Hepatocyte (in vitro differentiated cells): Measurements from ENCODE around the gene TPCN2. TPM values are rescaled to one million over a fixed set of nuclear protein-coding genes. Genes with fewer than 3 reads are reported as not detected.

Source experiments
- DNase-seq: peaks from one replicate; pipeline ENCODE4 v3.0.0-alpha.2; 2016; ENCODE audit warnings: low spot score
- H2AFZ ChIP-seq: fragments of 200-600 bp; sonication (generic); 2 replicates; pipeline ENCODE4 v1.6.0; 2016; ENCODE audit warnings: antibody characterized with exemption, mild to moderate bottlenecking
- H3K27ac ChIP-seq: fragments of 200-600 bp; sonication (generic); 2 replicates; pipeline ENCODE4 v1.5.1; 2016; ENCODE audit warnings: mild to moderate bottlenecking
- H3K27me3 ChIP-seq: fragments of 200-600 bp; sonication (generic); 2 replicates; pipeline ENCODE4 v1.6.1; 2016
- H3K36me3 ChIP-seq: fragments of 200-600 bp; sonication (generic); replicated peaks from 2 replicates; pipeline ENCODE4 v1.5.1; 2016; ENCODE audit warnings: low read depth; ENCODE audit not compliant: insufficient read depth
- H3K4me1 ChIP-seq: fragments of 200-600 bp; sonication (generic); 2 replicates; pipeline ENCODE4 v1.5.1; 2016; ENCODE audit warnings: mild to moderate bottlenecking, moderate library complexity; ENCODE audit not compliant: insufficient read depth
- H3K4me2 ChIP-seq: fragments of 200-600 bp; sonication (generic); 2 replicates; pipeline ENCODE4 v1.6.0; 2016
- H3K4me3 ChIP-seq: fragments of 200-600 bp; sonication (generic); 2 replicates; pipeline ENCODE4 v1.5.1; 2016; ENCODE audit warnings: mild to moderate bottlenecking
- H3K79me2 ChIP-seq: fragments of 200-600 bp; sonication (generic); 2 replicates; pipeline ENCODE4 v1.6.0; 2017; ENCODE audit warnings: mild to moderate bottlenecking
- H3K9me2 ChIP-seq: fragments of 200-600 bp; sonication (generic); replicated peaks from 2 replicates; pipeline ENCODE4 v1.6.0; 2017; ENCODE audit warnings: mild to moderate bottlenecking; ENCODE audit not compliant: insufficient read depth
- H3K9me3 ChIP-seq: fragments of 200-600 bp; sonication (generic); 2 replicates; pipeline ENCODE4 v1.5.1; 2016; ENCODE audit warnings: low read depth, mild to moderate bottlenecking
- H4K20me1 ChIP-seq: fragments of 200-600 bp; sonication (generic); 2 replicates; pipeline ENCODE4 v1.6.0; 2016; ENCODE audit warnings: mild to moderate bottlenecking; ENCODE audit not compliant: insufficient read depth, poor library complexity, severe bottlenecking
- CTCF ChIP-seq: fragments of 200-600 bp; sonication (generic); IDR thresholded peaks from 2 replicates; pipeline ENCODE4 v1.5.1; 2016; ENCODE audit warnings: antibody characterized with exemption, mild to moderate bottlenecking; ENCODE audit not compliant: poor library complexity
- EZH2 ChIP-seq: fragments of 200-600 bp; sonication (generic); IDR thresholded peaks from 2 replicates; pipeline ENCODE4 v1.6.1; 2016; ENCODE audit warnings: antibody characterized with exemption, mild to moderate bottlenecking, borderline replicate concordance
- EZH2phosphoT487 ChIP-seq: fragments of 200-600 bp; sonication (generic); IDR thresholded peaks from one replicate; pipeline ENCODE4 v1.6.1; 2018; ENCODE audit warnings: antibody characterized with exemption, mild to moderate bottlenecking, low read depth, moderate library complexity; ENCODE audit not compliant: unreplicated experiment, severe bottlenecking
- WGBS: methylation state at CpG from one replicate; pipeline ENCODE4 v1.1.6; 2016; ENCODE audit warnings: low lambda C conversion rate; ENCODE audit errors: missing lambda C conversion rate; 5-methylcytosine and 5-hydroxymethylcytosine counted together
- polyA plus RNA-seq: library from polyadenylated mRNA; unstranded; fragments of >200 nt; fragmentation: Nextera tagmentation; extraction: Ambion mirVana; gene quantifications from 2 replicates; pipeline ENCODE4 v1.2.1, GENCODE V29; 2016
- total RNA-seq: library from RNA; depleted of rRNA; stranded (reverse); fragments of >200 nt; gene quantifications from 2 replicates; pipeline ENCODE4 v1.2.3, GENCODE V29; 2014

Gene TPCN2
- total and polyA plus RNA-seq, 2 experiments from 2014 or later = 16.6 to 21.3 TPM

GRCh38 chr11:69104212-69104855 lies 55.6 kb downstream of the TPCN2 start:
- no peak overlapping the region for H3K27ac ChIP-seq
- peaks cover 3% of the 10 kb centered on the region for H3K4me1 ChIP-seq
- no peaks in the 10 kb centered on the region for H3K9me3 ChIP-seq
- DNase-seq = no peak
- H3K4me2 ChIP-seq = no peak overlapping the region
- no peak for TF ChIP-seq EZH2
- TF ChIP-seq EZH2phosphoT487 = no peak
- no peak for TF ChIP-seq CTCF
- no peaks in the 10 kb centered on the region for H4K20me1 ChIP-seq
- H3K36me3 ChIP-seq = no peaks in the 10 kb centered on the region
- H3K27me3 ChIP-seq = no peaks in the 10 kb centered on the region
- no peaks in the 10 kb centered on the region for H3K79me2 ChIP-seq
- no peaks in the 10 kb centered on the region for H3K9me2 ChIP-seq
- 87% methylated on average over 14 of the region's 14 CpGs for WGBS
- no peak overlapping the region for H3K4me3 ChIP-seq
- H2AFZ ChIP-seq = no peak overlapping the region

- Histone ChIP-seq H3K36me3 (no peaks in the 10 kb centered on the region), H3K79me2 (no peaks in the 10 kb centered on the region), H4K20me1 (no peaks in the 10 kb centered on the region), H3K4me1 (peaks cover 3% of the 10 kb centered on the region), H3K9me2 (no peaks in the 10 kb centered on the region), H3K27me3 (no peaks in the 10 kb centered on the region), H2AFZ (no peak overlapping the region), H3K9me3 (no peaks in the 10 kb centered on the region), H3K27ac (no peak overlapping the region), H3K4me2 (no peak overlapping the region), H3K4me3 (no peak overlapping the region)
- no peak for TF ChIP-seq EZH2phosphoT487
- no peak for TF ChIP-seq CTCF
- TF ChIP-seq EZH2 = no peak
- WGBS = 94% methylated on average over 21 of the region's 21 CpGs
- DNase-seq = no peak
Observed at GRCh38 chr11:69104856-69105395, 56.2 kb downstream of the TPCN2 start.

- Histone ChIP-seq H3K4me1 (peaks cover 3% of the 10 kb centered on the region), H3K4me3 (no peak overlapping the region), H4K20me1 (no peaks in the 10 kb centered on the region), H3K9me3 (no peaks in the 10 kb centered on the region), H3K9me2 (no peaks in the 10 kb centered on the region), H2AFZ (no peak overlapping the region), H3K79me2 (no peaks in the 10 kb centered on the region), H3K27me3 (no peaks in the 10 kb centered on the region), H3K27ac (no peak overlapping the region), H3K4me2 (no peak overlapping the region), H3K36me3 (no peaks in the 10 kb centered on the region)
- 81% methylated on average over 18 of the region's 18 CpGs for WGBS
- TF ChIP-seq CTCF = no peak
- TF ChIP-seq EZH2phosphoT487 = no peak
- no peak for TF ChIP-seq EZH2
- DNase-seq = no peak
Observed at GRCh38 chr11:69105461-69106030, 56.8 kb downstream of the TPCN2 start.
